GM12873 (cell line): ENCODE measurements around the gene ATP4A.

Experiments used
- CTCF ChIP-seq: IDR thresholded peaks from 2 replicates; pipeline ENCODE4 v1.5.1; 2012; ENCODE audit warnings: low read depth, mild to moderate bottlenecking, moderate library complexity, low read length, control low read depth; ENCODE audit not compliant: insufficient read depth; ENCODE audit errors: missing control alignments

ATP4A gene

GRCh38 chr19:35544110-35544802, 19.2 kb downstream of the ATP4A start:
- TF ChIP-seq CTCF = no peak

- no peak for TF ChIP-seq CTCF
Measured at GRCh38 chr19:35543280-35544109, 20.0 kb downstream of the ATP4A start.

GRCh38 chr19:35542209-35542608, 21.2 kb downstream of the ATP4A start:
- no peak for TF ChIP-seq CTCF

GRCh38 chr19:35540356-35540927, 23.0 kb downstream of the ATP4A start:
- no peak for TF ChIP-seq CTCF

GRCh38 chr19:35539850-35540249, 23.6 kb downstream of the ATP4A start:
- no peak for TF ChIP-seq CTCF

- TF ChIP-seq CTCF = no peak
Measured at GRCh38 chr19:35539314-35539713, 24.1 kb downstream of the ATP4A start.

- TF ChIP-seq CTCF = no peak
Measured at GRCh38 chr19:35534803-35535480, 28.5 kb downstream of the ATP4A start.
